DND-41 (cell line): ENCODE results near the gene SPEF1.

Experiments used
- CTCF ChIP-seq: IDR thresholded peaks from 2 replicates; pipeline ENCODE4 v1.5.1; 2012; ENCODE audit warnings: borderline replicate concordance, low read length, moderate library complexity, mild to moderate bottlenecking; ENCODE audit not compliant: poor library complexity, severe bottlenecking; ENCODE audit errors: extremely low read depth
- EZH2 ChIP-seq: IDR thresholded peaks from 3 replicates; pipeline ENCODE4 v1.6.1; 2012; ENCODE audit warnings: borderline replicate concordance, low read depth, mild to moderate bottlenecking, moderate library complexity, low read length, inconsistent platforms; ENCODE audit not compliant: severe bottlenecking

DNA sequence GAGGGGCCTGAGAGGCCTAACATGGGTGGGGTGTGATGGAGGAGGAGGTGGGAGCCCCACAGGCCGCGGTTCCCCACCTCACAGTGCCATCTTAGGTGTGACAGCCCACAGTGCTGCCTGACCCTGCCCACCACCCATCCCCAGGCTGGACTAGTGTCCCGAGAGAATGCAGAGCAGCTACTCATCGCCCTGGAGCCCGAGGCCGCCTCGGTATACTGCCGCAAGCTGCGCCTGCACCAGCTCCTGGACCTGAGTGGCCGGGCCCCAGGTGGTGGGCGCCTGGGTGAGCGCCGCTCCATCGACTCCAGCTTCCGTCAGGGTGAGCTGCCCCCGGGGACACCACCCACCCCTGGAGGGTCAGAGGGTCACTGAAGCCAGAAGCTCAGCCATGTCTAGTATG, 33.2 kb downstream of the SPEF1 start:
- TF ChIP-seq CTCF (no peak), EZH2 (no peak)
